LoVo (cell line): Measurements from ENCODE around the gene ROBO3.

ENCODE experiments used
- DNase-seq: peaks from one replicate; pipeline ENCODE4 v3.0.0-alpha.2; 2016; ENCODE audit warnings: low spot score

The ROBO3 gene

GRCh38 chr11:124876818-124877630 is 11.8 kb downstream of the ROBO3 start:
- DNase-seq = no peak

GRCh38 chr11:124877631-124877909 is 12.3 kb downstream of the ROBO3 start:
- no peak for DNase-seq

- DNase-seq = no peak
These were observed 12.9 kb downstream of the ROBO3 start for GRCh38 chr11:124877910-124878758.

DNA sequence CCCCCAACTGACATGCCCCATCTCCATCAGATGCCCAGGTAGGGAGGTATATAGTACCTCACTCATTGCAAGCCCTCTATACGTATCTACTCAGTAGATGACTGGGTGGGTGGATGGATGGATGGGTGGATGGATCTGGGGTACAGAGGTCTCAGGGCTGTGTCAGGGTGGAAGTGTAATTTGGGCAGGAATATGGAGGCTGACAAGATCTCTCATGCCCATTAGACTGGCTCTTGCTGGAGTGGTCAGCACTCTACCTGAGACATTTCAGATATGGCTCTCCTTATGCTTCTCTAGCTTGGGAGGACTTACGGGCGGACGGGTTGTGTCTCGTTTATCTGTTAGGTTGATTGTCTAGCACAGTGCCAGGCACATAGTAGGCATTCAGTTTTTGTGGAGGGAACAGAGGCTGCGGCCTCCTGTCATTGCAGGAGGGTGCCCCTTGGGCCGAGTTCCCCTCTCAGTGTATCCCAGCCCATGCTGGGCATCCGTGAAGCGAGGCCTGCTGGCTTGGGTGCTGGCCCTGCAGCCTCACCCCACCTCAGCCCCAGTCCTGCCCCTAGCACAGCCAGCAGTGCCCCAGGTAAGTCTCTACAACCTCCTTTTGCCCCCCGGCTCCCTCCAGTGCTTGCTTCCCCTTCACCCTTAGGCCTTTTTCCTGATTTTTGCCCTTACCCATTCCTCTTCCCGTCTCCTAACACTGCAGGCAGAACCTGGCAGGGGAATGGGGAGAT is 13.7 kb downstream of the ROBO3 start:
- DNase-seq = no peak

GRCh38 chr11:124879493-124880289 is 14.5 kb downstream of the ROBO3 start:
- no peak for DNase-seq

- no peak for DNase-seq
These were observed 15.0 kb downstream of the ROBO3 start for GRCh38 chr11:124880290-124880611.

DNA sequence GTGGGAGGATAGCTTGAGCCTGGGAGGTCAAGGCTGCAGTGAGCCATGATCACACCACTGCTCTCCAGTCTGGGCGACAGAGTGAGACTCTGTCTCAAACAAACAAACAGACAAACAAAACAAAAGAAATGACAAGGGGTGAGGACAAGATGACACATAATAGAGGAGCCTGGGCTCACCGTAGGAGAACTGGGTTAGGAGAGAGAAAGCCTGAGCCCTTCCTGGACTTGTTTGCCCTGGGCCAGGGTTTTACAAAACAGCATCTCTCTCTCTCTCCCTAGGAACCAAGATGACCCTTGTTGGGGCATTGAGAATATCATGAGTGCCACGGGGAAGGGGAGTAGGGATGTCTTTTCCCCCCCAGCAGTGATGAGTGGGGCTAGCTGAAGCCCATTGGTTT is 15.7 kb downstream of the ROBO3 start:
- DNase-seq = no peak

- DNase-seq = no peak
These were observed 17.3 kb downstream of the ROBO3 start for GRCh38 chr11:124882339-124883071.

DNA sequence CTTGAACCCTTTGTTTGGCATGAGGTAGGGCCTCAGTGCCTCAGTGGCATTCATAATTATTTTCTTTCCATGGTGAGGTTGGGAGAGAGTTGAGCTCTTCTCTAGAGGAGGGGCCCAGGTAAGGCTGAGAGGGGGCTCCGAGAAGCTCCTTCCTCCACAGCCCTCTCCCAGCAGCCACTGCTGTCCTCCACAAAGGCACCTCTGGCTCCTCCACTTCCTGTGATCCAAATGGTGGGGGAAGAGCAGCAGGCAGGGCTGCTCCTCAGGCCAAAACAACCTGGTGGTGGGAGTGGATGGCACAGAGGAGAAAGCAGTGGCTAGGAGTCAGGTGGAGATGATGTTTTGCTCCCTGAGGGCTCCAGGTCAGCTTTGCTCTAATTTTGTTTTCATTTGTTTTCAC is 19.1 kb downstream of the ROBO3 start:
- no peak for DNase-seq

DNA sequence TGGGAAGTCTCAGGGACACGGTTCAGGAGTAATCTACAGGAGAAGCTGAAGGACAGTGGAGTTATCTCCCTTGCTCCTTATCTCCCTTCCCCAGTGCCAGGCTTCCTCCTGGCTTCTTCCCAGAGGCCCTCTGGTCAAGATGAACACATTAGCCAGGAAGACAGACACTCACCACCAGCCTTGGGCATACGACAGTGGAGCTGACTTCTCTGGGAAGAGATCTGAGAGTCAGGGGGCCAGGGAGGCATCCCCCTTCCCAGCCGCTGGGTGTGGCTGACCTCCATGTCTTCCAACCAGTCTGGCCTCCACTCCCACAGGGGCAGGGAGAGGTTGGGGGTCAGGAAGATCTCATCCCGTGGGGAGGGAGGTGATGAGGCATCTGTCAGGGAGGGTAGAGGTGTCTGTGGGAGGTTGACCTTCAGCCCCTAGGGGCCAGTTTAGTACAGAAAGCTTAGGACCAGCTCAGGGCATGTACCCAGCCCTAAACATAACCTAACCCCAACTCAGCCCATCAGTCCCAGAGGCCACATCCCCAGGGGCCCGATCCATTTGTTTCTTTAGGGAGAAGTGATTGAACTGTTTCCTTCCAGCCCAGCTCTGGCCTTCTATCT is 19.7 kb downstream of the ROBO3 start:
- DNase-seq = no peak

DNA sequence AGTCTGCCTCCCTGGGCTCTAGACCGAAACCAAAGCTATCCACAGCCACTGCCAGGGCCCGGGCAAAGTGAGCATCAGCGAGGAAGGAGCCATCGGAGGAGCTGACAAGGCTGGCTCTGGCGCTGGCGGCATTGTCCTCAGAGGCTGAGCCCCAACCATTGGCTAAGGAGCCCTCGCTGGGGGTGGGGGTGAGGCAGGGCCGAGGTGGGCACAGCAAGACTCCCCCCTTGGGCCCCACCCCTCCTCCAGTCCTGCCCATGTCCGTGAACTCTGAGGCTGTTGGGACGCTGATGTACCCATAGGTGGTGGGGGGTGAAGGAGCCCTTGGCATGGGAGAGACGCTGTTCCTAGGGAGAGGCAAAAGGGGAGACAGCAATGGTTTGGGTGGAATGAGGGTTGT is 21.2 kb downstream of the ROBO3 start:
- DNase-seq = no peak

GRCh38 chr11:124886978-124887666 is 21.9 kb downstream of the ROBO3 start:
- DNase-seq = no peak

DNA sequence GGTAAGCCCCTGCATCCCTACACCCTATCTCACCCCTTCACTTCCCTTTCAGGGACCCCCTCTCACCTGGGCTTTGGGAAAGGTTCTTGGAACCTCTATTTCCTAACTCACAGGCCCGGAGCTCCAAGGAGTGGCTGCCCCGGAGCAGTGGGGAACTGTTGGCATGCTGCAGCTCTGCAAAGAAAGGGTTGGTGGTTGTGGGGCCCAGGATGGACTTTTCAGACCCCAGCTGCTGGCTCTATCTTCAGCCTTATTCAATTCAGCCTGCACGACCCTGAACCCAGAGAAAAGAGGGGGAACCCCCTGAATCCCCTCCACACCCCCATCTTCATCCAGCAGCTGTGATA is 22.4 kb downstream of the ROBO3 start:
- DNase-seq = no peak

DNA sequence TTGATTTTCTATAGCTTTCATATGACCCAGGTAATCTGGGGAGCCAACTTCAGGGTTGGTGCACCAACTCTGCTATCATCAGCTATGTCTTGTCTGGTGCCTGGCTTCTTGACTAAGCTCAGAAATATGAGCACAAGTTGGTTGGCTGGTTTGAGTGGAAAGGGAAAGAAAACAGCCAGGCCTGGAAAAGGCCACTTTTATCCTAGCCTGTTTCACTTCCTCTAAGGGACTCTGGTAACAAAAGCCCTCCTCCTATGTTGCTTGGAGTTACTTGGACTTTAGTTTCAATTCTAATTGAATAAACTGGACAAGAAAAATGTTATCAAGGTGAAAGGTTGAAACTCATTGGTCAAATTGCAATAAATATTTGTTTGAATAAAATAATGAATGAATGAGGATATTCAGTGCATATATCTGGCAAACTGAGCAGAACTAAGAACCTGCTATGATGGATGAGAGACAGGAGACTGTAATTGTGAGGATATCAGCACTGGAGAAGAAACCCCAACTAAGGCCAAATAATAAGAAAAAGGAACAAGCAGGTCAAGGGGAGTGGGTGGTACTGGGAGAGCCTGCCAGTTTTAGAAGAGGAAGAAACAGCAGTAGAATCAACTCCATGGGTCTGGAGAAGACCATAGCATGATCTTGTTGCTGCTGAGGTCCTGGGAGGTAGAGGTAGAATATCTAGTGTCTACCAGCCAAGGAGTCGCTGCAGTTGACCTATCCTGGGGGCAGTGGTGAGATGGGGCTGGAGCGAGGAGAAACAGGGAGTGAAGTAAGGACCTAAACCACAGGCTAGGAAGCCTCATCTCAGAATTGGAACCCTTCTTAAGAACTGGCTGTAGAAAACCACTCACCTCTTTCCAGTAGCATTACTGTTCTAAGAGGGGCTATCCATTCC is 24.2 kb downstream of the ROBO3 start:
- DNase-seq = no peak

- DNase-seq = no peak
These were observed 24.9 kb downstream of the ROBO3 start for GRCh38 chr11:124890151-124890550.

DNA sequence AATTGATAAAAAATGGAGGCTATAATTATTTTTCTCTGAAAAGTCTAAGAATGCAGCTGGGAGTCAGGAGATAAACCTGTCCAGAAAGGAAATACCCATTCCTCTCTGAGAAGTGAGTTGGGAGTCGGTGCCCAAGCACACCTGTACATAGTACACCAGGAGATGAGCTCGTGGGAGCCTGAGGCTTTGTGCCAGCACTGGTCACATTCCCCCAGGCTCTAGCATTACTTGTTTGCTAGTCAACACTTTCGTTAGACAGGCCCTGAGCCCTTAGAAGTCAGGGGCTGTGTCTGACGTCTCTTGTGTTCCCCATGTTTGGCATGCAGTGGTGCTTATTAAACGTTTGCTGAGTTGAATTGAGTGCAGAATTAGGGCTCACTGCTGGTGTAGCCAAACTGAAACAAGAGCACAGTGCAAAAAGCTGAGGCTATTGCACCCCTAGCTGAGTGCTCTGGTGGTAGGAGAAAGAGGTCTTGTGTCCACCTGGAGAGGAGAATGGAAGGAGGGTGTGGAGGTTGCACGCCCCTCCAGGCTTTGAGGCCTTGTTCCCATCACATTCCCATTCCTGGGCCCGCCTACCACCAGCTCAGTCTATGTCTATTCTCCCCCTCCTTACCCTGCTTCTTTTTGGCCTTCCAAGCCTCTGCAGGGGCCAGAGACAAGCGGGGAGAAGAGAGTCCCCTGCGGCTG is 25.6 kb downstream of the ROBO3 start:
- no peak for DNase-seq

DNA sequence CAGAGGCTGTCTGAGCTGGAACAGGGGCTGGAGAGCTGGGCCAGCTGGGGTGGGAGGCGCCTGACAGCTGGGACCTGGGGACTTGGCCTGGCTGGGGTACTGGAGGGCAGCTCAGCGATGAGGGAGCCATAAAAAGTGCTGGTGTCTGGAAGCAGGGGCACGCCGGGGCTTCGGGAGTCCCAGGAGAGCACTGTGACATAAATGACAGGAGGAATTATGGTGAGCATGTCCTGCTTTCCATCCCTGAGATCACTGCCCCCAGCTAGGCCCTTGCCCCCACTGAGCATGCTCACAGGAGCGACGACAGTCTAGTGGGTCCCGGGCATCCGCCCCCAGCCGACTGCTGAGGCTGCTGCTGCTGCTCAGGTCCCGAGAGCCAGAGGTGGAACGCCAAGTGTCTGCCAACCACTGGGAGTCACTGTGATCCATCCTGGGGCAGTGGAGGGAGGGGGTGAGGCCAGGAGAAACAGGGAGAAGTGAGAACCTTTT is 26.2 kb downstream of the ROBO3 start:
- DNase-seq = no peak

DNA sequence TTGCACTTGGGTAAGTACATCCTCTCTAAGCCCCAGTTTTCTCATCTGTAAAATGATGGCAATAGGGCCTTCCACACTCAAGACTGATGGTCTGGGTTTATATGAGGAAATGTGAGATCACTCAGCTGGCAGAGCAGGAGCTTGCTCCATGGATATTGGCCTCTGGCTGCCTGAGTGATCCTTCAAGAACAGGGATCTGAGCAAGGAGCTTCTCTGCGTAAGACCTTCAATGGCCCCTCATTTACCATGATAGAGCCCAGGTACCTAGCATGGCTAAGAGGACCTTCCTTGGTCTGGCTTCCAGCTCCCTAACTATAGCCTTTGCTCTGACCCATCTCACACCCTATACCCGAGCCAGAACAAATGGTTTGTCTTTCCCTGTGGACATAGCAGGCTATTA is 26.9 kb downstream of the ROBO3 start:
- DNase-seq = no peak
